Transverse colon (tissue), 3 donors: Measurements from ENCODE around the gene CDYL.

Source experiments
- POLR2A ChIP-seq: fragments of 450-650 bp; IDR thresholded peaks from one replicate; pipeline ENCODE4 v1.6.1; 2016; ENCODE audit warnings: antibody characterized with exemption, mild to moderate bottlenecking, moderate library complexity
- TF ChIP-seq, protein P1 (sequence below), 5 experiments: fragments of 200-600 bp in 3 of 5; fragments of 450-650 bp in 2 of 5; sonication (generic) in 3 of 5; IDR thresholded peaks; 1 replicate in 2 of 5; 2 replicates in 3 of 5; pipeline ENCODE4 v1.5.1; 2016 to 2017; ENCODE audit warnings: antibody characterized with exemption in 5 of 5, inconsistent platforms in 3 of 5, mild to moderate bottlenecking in 2 of 5, moderate library complexity in 1 of 5

DNA sequence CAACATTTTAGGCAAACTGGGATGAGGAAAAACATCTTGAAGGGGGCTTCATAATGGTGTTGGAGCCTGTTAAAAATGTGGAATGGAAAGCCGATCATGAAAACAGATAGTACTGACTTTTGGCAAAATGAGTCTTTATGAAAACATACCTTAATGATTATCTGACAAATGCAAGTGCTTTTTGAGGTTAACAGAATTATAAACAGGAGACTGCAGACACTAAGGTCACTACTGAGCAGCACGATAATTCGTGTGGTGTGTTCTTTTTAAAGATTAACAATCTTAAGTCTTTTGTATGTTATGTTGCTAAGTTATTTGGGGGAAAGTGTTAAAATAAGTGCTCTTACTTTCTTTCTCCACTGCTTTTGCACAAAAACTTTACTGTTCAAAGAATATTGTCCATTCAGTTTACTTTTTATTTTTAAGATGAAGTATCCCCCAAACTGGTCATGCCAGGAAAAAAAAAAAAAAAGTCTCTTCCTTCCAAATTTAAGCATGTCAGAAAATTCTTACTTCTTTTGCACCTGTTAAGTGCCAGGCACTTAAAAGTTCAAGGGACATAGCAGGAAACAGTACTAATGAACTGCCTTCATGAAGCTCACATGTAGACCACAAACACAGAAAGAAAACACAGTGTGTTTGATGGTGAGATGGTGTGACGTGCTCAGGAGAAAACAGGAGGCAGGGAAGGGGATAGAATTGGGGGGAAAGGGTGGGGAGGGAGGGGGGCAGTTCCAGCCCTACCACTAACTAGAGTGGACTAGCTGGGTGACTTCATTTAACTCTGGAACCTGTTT, 73.2 kb downstream of the CDYL start:
- TF ChIP-seq, protein P1, sequence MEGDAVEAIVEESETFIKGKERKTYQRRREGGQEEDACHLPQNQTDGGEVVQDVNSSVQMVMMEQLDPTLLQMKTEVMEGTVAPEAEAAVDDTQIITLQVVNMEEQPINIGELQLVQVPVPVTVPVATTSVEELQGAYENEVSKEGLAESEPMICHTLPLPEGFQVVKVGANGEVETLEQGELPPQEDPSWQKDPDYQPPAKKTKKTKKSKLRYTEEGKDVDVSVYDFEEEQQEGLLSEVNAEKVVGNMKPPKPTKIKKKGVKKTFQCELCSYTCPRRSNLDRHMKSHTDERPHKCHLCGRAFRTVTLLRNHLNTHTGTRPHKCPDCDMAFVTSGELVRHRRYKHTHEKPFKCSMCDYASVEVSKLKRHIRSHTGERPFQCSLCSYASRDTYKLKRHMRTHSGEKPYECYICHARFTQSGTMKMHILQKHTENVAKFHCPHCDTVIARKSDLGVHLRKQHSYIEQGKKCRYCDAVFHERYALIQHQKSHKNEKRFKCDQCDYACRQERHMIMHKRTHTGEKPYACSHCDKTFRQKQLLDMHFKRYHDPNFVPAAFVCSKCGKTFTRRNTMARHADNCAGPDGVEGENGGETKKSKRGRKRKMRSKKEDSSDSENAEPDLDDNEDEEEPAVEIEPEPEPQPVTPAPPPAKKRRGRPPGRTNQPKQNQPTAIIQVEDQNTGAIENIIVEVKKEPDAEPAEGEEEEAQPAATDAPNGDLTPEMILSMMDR (IDR thresholded peaks at IDR 0.05): no peak
- no peak for TF ChIP-seq POLR2A
